ENCODE data around the gene RSPH10B.
"Not testable (repeated sequence)": the region's sequence is repeated elsewhere in the genome, so short reads cannot be mapped to it uniquely, and the experiment has no call there.

- TF ChIP-seq CTCF (IDR thresholded peaks at IDR 0.05; ENCODE audit: poor library complexity, severe bottlenecking); EZH2 (IDR thresholded peaks at IDR 0.05; ENCODE audit: borderline replicate concordance, insufficient read depth, low read length, poor library complexity, severe bottlenecking); MXI1 (conservative IDR thresholded peaks at IDR 0.05; ENCODE audit: poor library complexity, severe bottlenecking); EP300 (conservative IDR thresholded peaks at IDR 0.05; ENCODE audit: poor library complexity, severe bottlenecking): not testable (repeated sequence)
Measured at GRCh38 chr7:5880106-5880505, 90.4 kb downstream of the RSPH10B start.
